ENCODE data around the gene NT5M.

Gene NT5M

DNA sequence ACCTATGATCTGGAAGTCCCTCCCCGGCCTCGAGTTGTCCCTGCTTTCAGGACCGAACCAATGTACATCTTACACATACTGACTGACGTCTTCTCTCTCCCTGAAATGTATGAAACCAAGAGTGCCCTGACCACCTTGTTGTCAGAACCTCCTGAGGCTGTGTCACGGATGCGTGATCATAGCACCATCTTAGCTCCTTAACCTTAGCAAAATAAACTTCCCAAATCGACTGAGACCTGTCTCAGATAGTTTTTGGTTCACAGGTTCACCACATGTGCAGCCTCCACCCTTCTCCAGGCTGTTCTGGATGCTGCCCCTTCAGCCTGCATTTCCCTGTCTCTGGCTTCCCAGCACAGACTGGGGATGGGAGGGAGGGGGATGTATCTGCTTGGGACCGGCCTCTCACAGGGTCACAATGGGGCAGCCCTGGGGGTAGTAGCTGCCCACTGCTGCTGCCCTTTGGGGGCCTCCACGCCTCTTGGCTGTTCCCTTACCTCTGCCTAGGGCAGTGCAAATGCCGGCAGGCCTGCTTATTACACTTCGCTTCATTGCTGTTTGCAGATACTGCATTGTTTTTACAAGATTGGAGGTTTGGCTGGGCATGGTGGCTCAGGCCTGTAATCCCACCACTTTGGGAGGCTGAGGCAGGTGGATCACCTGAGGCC is 69.8 kb downstream of the NT5M start:
- TF ChIP-seq, protein P1, sequence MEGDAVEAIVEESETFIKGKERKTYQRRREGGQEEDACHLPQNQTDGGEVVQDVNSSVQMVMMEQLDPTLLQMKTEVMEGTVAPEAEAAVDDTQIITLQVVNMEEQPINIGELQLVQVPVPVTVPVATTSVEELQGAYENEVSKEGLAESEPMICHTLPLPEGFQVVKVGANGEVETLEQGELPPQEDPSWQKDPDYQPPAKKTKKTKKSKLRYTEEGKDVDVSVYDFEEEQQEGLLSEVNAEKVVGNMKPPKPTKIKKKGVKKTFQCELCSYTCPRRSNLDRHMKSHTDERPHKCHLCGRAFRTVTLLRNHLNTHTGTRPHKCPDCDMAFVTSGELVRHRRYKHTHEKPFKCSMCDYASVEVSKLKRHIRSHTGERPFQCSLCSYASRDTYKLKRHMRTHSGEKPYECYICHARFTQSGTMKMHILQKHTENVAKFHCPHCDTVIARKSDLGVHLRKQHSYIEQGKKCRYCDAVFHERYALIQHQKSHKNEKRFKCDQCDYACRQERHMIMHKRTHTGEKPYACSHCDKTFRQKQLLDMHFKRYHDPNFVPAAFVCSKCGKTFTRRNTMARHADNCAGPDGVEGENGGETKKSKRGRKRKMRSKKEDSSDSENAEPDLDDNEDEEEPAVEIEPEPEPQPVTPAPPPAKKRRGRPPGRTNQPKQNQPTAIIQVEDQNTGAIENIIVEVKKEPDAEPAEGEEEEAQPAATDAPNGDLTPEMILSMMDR (IDR thresholded peaks at IDR 0.05; ENCODE audit: insufficient read depth, low read length, missing control alignments), result no peak
- POLR2A ChIA-PET, result no interaction called here
- CTCF ChIA-PET, result interaction anchor here (0.6 to 4.1 kb wide), 4 partner anchors 17 to 266 kb away, joined by 3 to 25 read pairs (median 6); partner anchors contain the start of gene RASD1
- no peak for DNase-seq (ENCODE audit: low read depth, low spot score)
- no peak overlapping the region for H3K4me3 ChIP-seq (ENCODE audit: low read depth, low read length)

GRCh38 chr17:17375841-17376240 is 72.7 kb downstream of the NT5M start:
- no peak overlapping the region for H3K4me3 ChIP-seq (ENCODE audit: low read depth, low read length)
- no peak for DNase-seq (ENCODE audit: low read depth, low spot score)
- ChIA-PET CTCF (interaction anchor here (2.1 kb wide), 1 partner anchor 21 kb away, joined by 5 read pairs; no protein-coding TSS in a partner anchor), POLR2A (interaction anchor here (0.6 kb wide), 1 partner anchor 113 kb away, joined by 3 read pairs; no protein-coding TSS in a partner anchor)
- TF ChIP-seq, protein P1 (IDR thresholded peaks at IDR 0.05; ENCODE audit: insufficient read depth, low read length, missing control alignments), result no peak

DNA sequence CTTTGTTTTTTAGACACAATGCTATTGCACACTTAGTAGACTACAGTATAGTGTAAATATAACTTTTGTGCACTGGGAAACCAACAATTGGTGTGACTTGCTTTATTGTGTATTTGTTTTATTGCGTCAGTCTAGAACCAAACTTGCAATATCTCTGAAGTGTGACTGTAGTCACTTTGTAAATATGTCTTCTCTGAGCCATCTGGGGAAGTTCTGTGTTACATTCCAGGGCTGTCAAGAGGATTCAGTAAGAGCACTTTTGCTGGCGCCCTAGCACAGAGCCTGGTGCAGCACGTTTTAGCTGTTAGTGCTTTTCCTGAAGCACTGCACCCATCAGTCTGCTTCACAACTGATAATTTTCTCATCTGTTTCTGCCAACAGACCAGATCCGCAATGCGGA is 73.2 kb downstream of the NT5M start:
- H3K4me3 ChIP-seq (ENCODE audit: low read depth, low read length), result no peak overlapping the region
- TF ChIP-seq, protein P1 (IDR thresholded peaks at IDR 0.05; ENCODE audit: insufficient read depth, low read length, missing control alignments), result no peak
- ChIA-PET POLR2A (interaction anchor here (0.6 kb wide), 1 partner anchor 113 kb away, joined by 3 read pairs; no protein-coding TSS in a partner anchor), CTCF (interaction anchor here (0.6 to 1.6 kb wide), 3 partner anchors 121 to 692 kb away, joined by 3 to 5 read pairs (median 3); no protein-coding TSS in a partner anchor)
- DNase-seq (ENCODE audit: low read depth, low spot score), result peak; percentile 47

- DNase-seq (ENCODE audit: low read depth, low spot score), result no peak
- no peak overlapping the region for H3K4me3 ChIP-seq (ENCODE audit: low read depth, low read length)
- TF ChIP-seq, protein P1 (IDR thresholded peaks at IDR 0.05; ENCODE audit: insufficient read depth, low read length, missing control alignments), result no peak
- ChIA-PET POLR2A (no interaction called here), CTCF (interaction anchor here (0.6 to 1.6 kb wide), 5 partner anchors 22 to 691 kb away, joined by 3 to 10 read pairs (median 3); no protein-coding TSS in a partner anchor)
Measured at GRCh38 chr17:17377071-17377967, 74.1 kb downstream of the NT5M start.

GRCh38 chr17:17379197-17379991 is 76.2 kb downstream of the NT5M start:
- ChIA-PET POLR2A (no interaction called here), CTCF (interaction anchor here (0.6 kb wide), 1 partner anchor 54 kb away, joined by 3 read pairs; no protein-coding TSS in a partner anchor)
- DNase-seq (ENCODE audit: low read depth, low spot score), result no peak
- no peak overlapping the region for H3K4me3 ChIP-seq (ENCODE audit: low read depth, low read length)
- TF ChIP-seq, protein P1 (IDR thresholded peaks at IDR 0.05; ENCODE audit: insufficient read depth, low read length, missing control alignments), result no peak

Data from AG04449 (cell line).